HG03342 (cell line): Measurements from ENCODE around the gene EIF4G3.
"Not testable (repeated sequence)": the region's sequence is repeated elsewhere in the genome, so short reads cannot be mapped to it uniquely, and the experiment has no call there.

ENCODE experiments used
- ATAC-seq: cut with Tn5 transposase; IDR thresholded peaks from one replicate; pipeline ENCODE4 v1.9.1; 2021; ENCODE audit warnings: mild to moderate bottlenecking, moderate library complexity; ENCODE audit not compliant: unreplicated experiment

Gene EIF4G3

DNA sequence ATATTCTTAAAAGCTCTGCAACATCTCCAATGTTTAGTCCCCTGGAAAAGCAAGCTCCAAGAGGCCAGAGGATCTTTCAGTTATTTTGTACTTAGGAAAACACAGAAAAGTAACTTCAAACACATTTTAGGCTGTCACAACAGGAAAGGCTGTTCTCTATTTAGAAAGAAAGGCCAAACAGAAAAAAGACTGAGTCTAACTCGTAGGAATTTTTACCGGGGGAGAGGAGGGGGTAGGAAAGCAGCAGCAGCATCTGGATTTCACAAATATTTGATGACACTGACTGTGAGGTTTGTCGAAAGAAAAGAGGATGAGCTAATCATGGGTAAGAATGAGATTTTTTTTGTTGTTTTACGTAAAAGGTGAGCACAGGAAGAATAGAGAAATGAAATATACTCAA, 107.1 kb downstream of the EIF4G3 start:
- ATAC-seq = no peak

- ATAC-seq = no peak
Observed at GRCh38 chr1:21068937-21069336, 107.8 kb downstream of the EIF4G3 start.

DNA sequence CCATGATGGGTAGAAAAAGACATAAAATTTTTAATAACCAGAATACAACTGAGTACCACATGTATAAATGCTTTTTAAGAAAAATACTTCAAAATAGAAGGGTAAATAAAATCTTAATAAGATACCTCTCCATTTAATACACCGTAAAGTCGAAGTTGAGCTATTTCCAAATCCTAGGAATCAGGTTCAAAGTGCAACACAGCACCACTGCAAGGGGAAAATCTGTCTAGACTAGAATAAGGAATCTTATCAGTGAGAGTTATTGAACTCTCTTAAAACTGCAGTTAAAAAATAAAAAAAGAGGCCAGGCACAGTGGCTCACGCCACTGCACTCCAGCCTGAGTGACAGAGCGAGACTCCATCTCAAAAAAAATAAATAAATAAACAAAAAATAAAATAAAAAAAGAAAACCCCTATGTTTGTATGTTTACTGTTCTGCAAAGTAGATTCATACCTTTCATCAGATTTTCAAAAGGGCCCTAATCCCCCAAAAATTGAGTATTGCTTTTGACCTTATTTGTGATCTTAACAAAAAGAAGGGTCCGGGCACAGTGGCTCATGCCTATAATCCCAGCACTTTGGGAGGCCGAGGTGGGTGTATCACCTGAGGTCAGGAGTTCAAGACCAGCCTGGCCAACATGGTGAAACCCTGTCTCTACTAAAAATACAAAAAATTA, 109.0 kb downstream of the EIF4G3 start:
- ATAC-seq = no peak

GRCh38 chr1:21066356-21067012, 110.2 kb downstream of the EIF4G3 start:
- no peak for ATAC-seq

GRCh38 chr1:21065851-21066250, 110.8 kb downstream of the EIF4G3 start:
- no peak for ATAC-seq

GRCh38 chr1:21064057-21064456, 112.6 kb downstream of the EIF4G3 start:
- ATAC-seq = no peak

DNA sequence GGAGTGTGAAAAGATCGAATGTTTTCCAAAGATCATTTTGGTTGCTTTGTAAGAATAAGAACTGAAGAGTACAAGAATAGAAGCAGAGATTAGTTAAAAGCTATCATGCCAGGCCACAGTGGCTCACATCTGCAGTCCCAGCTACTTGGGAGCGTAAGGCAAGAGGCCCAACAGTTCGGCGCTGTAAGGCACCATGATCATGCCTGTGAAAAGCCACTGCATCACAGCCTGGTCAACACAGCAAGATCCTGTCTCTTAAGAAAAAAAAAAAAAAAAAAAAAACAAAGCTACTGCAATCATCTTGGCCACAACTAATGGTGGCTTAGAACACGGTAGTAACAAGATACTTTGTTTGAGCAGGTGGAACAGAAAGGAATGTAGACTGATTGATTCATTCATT, 116.2 kb downstream of the EIF4G3 start:
- no peak for ATAC-seq

DNA sequence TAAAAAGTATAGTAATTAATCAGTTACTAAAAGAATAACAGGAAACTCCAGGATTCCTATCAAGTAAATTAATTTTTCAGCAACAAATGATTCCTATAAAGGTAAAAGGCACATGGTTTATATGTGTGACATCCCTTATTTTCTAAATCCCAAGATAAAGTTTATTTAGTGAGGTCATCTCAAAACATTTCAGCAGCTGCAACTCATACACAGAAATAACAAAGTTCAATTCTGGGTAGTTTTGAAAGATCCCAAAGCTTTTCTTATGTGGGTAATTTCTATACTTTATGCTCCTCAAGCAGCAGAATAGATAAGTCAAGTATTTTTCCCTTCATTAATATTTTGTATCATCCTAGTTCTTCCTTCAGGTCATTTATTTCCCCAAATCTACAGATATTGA, 117.7 kb downstream of the EIF4G3 start:
- no peak for ATAC-seq

GRCh38 chr1:21058035-21058793, 118.5 kb downstream of the EIF4G3 start:
- ATAC-seq = no peak

DNA sequence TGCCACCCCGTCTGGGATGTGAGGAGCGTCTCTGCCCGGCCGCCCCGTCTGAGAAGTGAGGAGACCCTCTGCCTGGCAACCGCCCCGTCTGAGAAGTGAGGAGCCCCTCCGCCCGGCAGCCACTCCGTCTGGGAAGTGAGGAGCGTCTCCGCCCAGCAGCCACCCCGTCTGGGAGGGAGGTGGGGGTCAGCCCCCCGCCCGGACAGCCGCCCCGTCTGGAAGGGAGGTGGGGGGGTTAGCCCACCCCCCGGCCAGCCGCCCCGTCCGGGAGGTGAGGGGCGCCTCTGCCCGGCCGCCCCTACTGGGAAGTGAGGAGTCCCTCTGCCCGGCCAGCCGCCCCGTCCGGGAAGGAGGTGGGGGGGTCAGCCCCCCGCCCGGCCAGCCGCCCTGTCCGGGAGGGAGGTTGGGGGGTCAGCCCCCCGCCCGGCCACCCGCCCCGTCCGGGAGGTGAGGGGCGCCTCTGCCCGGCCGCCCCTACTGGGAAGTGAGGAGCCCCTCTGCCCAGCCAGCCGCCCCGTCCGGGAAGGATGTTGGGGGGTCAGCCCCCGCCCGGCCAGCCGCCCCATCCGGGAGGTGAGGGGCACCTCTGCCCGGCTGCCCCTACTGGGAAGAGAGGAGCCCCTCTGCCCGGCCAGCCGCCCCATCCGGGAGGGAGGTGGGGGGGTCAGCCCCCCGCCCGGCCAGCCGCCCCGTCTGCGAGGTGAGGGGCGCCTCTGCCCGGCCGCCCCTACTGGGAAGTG, 123.3 kb downstream of the EIF4G3 start:
- not testable (repeated sequence) for ATAC-seq

GRCh38 chr1:21052034-21052433, 124.7 kb downstream of the EIF4G3 start:
- ATAC-seq = no peak

DNA sequence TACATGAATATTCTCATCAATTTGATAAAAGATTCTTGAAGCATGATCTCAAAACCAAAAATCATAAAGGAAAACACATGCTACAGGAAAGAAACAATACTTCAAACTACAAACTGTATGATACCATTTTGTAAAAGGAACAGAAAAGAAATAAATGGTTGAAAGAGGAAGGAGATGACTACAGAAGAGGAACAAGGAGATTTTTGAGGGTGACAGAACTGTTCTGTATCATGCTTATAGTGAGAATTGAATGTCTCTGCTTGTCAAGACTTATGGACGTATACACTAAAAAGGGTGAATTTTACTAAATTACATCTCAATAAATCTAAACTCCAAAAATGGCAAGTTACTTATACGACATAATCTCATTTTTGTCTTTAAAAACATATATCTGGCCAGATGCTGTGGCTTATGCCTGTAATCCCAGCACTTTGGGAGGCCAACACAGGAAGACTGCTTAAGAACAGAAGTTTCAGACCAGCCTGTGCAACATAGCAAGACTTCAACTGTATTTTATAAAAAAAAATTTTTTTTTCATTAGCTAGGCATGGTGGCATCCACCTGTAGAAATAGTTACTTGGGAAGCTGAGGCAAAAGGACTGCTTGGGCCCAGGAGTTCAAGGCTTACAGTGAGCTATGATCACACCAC, 125.4 kb downstream of the EIF4G3 start:
- ATAC-seq = no peak

GRCh38 chr1:21050031-21050430, 126.7 kb downstream of the EIF4G3 start:
- ATAC-seq = no peak

- ATAC-seq = no peak
Observed at GRCh38 chr1:21048462-21048861, 128.2 kb downstream of the EIF4G3 start.

- no peak for ATAC-seq
Observed at GRCh38 chr1:21046132-21046531, 130.6 kb downstream of the EIF4G3 start.

DNA sequence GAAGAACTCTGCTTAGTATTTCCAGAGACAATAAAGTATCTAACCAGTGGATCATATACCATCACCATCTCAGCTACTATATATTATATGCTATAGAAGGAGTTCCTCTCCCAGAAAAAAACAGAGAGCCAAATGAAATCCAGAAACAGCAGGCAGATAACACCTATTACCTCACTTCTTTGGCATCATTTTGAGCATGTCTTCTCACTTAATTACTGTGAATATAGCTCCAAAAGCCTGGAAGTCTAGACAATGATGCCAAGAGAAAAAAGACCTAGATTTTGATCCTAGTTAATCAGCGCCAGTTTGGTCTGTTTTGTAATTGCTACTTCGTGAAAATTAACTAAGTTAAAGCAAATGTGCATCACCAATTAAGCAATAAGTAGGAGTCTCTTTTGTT, 131.3 kb downstream of the EIF4G3 start:
- ATAC-seq = no peak

DNA sequence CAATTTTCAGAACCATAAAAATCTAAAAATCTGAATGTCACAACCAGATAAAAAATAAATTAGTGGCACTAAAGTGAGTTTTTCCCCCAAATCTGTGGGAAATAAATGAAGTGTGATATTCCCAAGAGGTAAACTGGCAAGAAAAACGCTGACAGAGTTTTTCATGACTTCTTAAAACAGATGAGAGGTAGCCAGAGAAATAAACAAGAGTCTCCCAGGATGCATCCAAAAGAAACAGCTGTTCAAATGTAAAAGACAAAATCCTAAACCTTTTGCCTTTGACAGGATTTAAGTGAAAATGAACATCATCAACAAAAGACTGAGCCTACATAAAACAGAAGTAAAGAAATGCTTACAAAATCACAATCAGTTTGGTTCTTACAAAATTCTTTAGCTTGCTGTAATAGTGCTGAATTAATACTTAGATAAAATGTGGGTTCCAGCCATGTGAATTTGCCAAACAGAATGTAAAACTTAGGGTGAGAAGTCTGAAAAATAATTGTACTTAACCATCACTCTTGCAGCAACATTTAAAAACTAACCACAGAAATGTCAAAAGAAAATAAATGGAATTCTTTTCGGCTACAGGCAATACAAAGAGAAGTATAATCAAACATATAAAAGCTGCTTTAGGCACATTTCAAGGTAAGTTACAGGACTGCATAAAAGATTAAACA, 133.6 kb downstream of the EIF4G3 start:
- ATAC-seq = no peak

GRCh38 chr1:21041541-21041940, 135.2 kb downstream of the EIF4G3 start:
- ATAC-seq = no peak

DNA sequence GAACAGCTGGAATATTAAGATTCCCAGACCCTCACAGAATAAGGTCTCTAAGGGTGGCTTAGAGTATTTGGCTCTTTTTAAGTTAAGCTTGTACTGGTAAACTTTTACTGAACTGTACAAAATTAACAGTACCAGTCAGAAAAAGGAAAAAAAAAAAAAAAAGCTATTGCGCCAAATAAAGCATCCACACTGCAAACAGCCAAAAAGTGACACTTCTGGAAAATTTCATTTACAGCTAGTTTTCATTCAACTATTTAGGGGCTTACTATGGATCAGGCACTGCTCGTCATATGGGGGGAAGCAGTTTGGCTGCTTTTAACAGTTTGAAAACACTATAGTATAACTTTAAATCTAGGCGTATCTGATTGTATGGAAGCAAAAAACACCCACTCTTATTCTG, 139.6 kb downstream of the EIF4G3 start:
- ATAC-seq = no peak

GRCh38 chr1:21035794-21036193, 140.9 kb downstream of the EIF4G3 start:
- no peak for ATAC-seq
